ENCODE results near the gene DNAJA1.
"Not testable (repeated sequence)": the region's sequence is repeated elsewhere in the genome, so short reads cannot be mapped to it uniquely, and the experiment has no call there.

Gene DNAJA1

GRCh38 chr9:33082538-33083326, 57.7 kb downstream of the DNAJA1 start:
- no peak for TF ChIP-seq CTCF (IDR thresholded peaks at IDR 0.05; ENCODE audit: low read depth, low read length)
- no peak for DNase-seq (ENCODE audit: extremely low read depth, low read depth)

DNA sequence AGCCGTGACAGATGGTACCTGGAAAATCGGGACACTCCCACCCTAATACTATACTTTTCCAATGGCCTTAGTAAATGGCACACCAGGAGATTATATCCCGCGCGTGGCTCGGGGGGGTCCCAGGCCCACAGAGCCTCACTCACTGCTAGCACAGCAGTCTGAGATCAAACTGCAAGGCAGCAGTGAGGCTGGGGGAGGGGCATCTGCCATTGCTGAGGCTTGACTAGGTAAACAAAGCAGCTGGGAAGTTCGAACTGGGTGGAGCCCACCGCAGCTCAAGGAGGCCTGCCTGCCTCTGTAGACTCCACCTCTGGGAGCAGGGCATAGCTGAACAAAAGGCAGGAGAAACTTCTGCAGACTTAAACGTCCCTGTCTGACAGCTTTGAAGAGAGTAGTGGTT, 60.6 kb downstream of the DNAJA1 start:
- not testable (repeated sequence) for DNase-seq (ENCODE audit: extremely low read depth, low read depth)
